Panc1 (cell line): ENCODE results near the gene HMGCS2. TPM values are rescaled to one million over a fixed set of nuclear protein-coding genes. Genes with fewer than 3 reads are reported as not detected.

Source experiments
- ATAC-seq: fragments of 200-7000 bp; cut with Tn5 transposase; 2 replicates; pipeline ENCODE4 v1.9.1; 2020; ENCODE audit warnings: mild to moderate bottlenecking, moderate library complexity
- BruUV-seq: library from RNA; stranded (reverse); fragments of 400-500 nt; replicated peaks from 2 replicates; lab custom pipeline; 2021; lab: Mats Ljungman, UMichigan
- CTCF ChIA-PET: fragments of 300-600 bp; sonication (Branson Sonifier 250); formaldehyde crosslinking; loops from one replicate; lab custom pipeline; 2022; ENCODE audit warnings: antibody characterized with exemption; lab: Charles Lee
- POLR2A ChIA-PET: fragments of 300-600 bp; sonication (Branson Sonifier 250); formaldehyde crosslinking; loops from one replicate; lab custom pipeline; 2022; ENCODE audit warnings: antibody characterized with exemption; lab: Charles Lee
- DNase-seq: peaks from one replicate; pipeline ENCODE4 v3.0.0-alpha.2; 2010; ENCODE audit warnings: low read depth, low spot score
- H3K27ac ChIP-seq: 2 replicates; pipeline ENCODE4 v1.5.1; 2011; ENCODE audit warnings: mild to moderate bottlenecking, low read length, inconsistent platforms
- H3K27me3 ChIP-seq: fragments of 200-500 bp; sonication (Bioruptor generic); 2 replicates; pipeline ENCODE4 v1.6.0; 2014; ENCODE audit warnings: low read length, inconsistent platforms; ENCODE audit not compliant: control insufficient read depth, insufficient read depth
- H3K36me3 ChIP-seq: fragments of 200-500 bp; sonication (Bioruptor generic); 2 replicates; pipeline ENCODE4 v1.5.1; 2014; ENCODE audit warnings: inconsistent platforms, mild to moderate bottlenecking, low read length, moderate library complexity; ENCODE audit not compliant: control insufficient read depth, insufficient read depth
- H3K4me1 ChIP-seq: 2 replicates; pipeline ENCODE4 v1.5.1; 2011; ENCODE audit warnings: inconsistent platforms, mild to moderate bottlenecking, low read length, moderate library complexity; ENCODE audit not compliant: control insufficient read depth, insufficient read depth
- H3K4me3 ChIP-seq, 2 experiments: 2 replicates each; pipeline ENCODE4 v1.5.1; 2011 to 2012; ENCODE audit warnings: low read depth in 2 of 2, low read length in 2 of 2, mild to moderate bottlenecking in 2 of 2, inconsistent platforms in 1 of 2, moderate library complexity in 1 of 2
- H3K9me3 ChIP-seq: fragments of 200-500 bp; sonication (Bioruptor generic); 2 replicates; pipeline ENCODE4 v1.5.1; 2014; ENCODE audit warnings: low read depth, mild to moderate bottlenecking, inconsistent platforms, low read length, moderate library complexity; ENCODE audit not compliant: control insufficient read depth, insufficient read depth
- POLR2AphosphoS5 ChIP-seq: IDR thresholded peaks from 2 replicates; pipeline ENCODE4 v1.6.1; 2012; ENCODE audit warnings: mild to moderate bottlenecking, low read depth, low read length, moderate library complexity
- SIN3A ChIP-seq: IDR thresholded peaks from 2 replicates; pipeline ENCODE4 v1.6.1; 2012; ENCODE audit warnings: low read depth, mild to moderate bottlenecking, low read length, moderate library complexity, borderline replicate concordance; ENCODE audit not compliant: insufficient read depth
- TCF7L2 ChIP-seq: IDR thresholded peaks from 2 replicates; pipeline ENCODE4 v1.6.1; 2011; ENCODE audit warnings: mild to moderate bottlenecking, low read depth, low read length, inconsistent platforms
- in situ Hi-C: cut with HindIII; loops from 2 replicates; pipeline ENCODE4 v1.10.0; 2016; ENCODE audit warnings: low sequenced_read_pairs, low pct_unique_long_range_greater_than_20kb
- intact Hi-C: fragments of 100-400 bp; cut with micrococcal nuclease; formaldehyde crosslinking; loops from one replicate; pipeline ENCODE4 v1.10.0; 2022; ENCODE audit not compliant: unreplicated experiment
- total RNA-seq: library from RNA; stranded (reverse); gene quantifications from one replicate; pipeline ENCODE4 v1.2.1, GENCODE V29; 2021; ENCODE audit not compliant: unreplicated experiment
- TF ChIP-seq, protein P1 (sequence below): fragments of 450-650 bp; IDR thresholded peaks from 2 replicates; pipeline ENCODE4 v1.5.1; 2017; ENCODE audit warnings: mild to moderate bottlenecking
- TF ChIP-seq, protein P2 (sequence below), 2 experiments: IDR thresholded peaks; 2 replicates each; pipeline ENCODE4 v1.6.1; 2011 to 2012; ENCODE audit warnings: low read depth in 2 of 2, control low read depth in 1 of 2, low read length in 1 of 2, mild to moderate bottlenecking in 1 of 2, moderate library complexity in 1 of 2; ENCODE audit not compliant: insufficient read depth in 1 of 2

The HMGCS2 gene
- total RNA-seq, 1 experiment from 2014 or later: 0.33 TPM

DNA sequence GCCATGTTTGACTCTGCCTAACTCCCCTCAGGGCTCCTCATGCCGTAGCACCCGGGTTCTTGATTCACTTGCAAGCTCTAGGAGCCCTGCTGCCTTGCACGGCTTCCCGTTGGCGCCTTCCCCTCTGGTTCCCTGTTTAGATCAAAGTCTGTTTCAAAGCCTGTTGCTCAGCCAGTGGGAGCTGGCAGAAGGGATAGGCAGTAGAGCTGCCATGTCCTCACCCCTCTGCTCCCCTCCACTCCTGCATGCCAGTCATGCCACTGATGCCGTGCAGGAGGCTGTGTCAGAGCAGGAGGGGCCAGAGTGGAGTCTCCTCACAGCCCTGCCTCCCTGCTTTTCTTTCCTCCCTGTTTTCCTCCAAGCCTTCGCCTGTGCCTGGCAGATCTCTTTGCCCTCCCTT, 26.5 kb downstream of the HMGCS2 start:
- ChIA-PET POLR2A (no interaction called here), CTCF (no interaction called here)
- TF ChIP-seq TCF7L2 (no peak), POLR2AphosphoS5 (no peak), SIN3A (no peak)
- TF ChIP-seq, protein P1, sequence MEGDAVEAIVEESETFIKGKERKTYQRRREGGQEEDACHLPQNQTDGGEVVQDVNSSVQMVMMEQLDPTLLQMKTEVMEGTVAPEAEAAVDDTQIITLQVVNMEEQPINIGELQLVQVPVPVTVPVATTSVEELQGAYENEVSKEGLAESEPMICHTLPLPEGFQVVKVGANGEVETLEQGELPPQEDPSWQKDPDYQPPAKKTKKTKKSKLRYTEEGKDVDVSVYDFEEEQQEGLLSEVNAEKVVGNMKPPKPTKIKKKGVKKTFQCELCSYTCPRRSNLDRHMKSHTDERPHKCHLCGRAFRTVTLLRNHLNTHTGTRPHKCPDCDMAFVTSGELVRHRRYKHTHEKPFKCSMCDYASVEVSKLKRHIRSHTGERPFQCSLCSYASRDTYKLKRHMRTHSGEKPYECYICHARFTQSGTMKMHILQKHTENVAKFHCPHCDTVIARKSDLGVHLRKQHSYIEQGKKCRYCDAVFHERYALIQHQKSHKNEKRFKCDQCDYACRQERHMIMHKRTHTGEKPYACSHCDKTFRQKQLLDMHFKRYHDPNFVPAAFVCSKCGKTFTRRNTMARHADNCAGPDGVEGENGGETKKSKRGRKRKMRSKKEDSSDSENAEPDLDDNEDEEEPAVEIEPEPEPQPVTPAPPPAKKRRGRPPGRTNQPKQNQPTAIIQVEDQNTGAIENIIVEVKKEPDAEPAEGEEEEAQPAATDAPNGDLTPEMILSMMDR: no peak
- TF ChIP-seq, protein P2, sequence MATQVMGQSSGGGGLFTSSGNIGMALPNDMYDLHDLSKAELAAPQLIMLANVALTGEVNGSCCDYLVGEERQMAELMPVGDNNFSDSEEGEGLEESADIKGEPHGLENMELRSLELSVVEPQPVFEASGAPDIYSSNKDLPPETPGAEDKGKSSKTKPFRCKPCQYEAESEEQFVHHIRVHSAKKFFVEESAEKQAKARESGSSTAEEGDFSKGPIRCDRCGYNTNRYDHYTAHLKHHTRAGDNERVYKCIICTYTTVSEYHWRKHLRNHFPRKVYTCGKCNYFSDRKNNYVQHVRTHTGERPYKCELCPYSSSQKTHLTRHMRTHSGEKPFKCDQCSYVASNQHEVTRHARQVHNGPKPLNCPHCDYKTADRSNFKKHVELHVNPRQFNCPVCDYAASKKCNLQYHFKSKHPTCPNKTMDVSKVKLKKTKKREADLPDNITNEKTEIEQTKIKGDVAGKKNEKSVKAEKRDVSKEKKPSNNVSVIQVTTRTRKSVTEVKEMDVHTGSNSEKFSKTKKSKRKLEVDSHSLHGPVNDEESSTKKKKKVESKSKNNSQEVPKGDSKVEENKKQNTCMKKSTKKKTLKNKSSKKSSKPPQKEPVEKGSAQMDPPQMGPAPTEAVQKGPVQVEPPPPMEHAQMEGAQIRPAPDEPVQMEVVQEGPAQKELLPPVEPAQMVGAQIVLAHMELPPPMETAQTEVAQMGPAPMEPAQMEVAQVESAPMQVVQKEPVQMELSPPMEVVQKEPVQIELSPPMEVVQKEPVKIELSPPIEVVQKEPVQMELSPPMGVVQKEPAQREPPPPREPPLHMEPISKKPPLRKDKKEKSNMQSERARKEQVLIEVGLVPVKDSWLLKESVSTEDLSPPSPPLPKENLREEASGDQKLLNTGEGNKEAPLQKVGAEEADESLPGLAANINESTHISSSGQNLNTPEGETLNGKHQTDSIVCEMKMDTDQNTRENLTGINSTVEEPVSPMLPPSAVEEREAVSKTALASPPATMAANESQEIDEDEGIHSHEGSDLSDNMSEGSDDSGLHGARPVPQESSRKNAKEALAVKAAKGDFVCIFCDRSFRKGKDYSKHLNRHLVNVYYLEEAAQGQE (IDR thresholded peaks at IDR 0.05; ENCODE audit: insufficient read depth in 1 of 2, low read depth in 2 of 2, low read length in 1 of 2): no peak
- in situ Hi-C loops: no loop called here
- ATAC-seq (0 out of 2 replicates have a peak, but pooled peaks have one; percentile 6), DNase-seq (no peak)
- no peak overlapping the region for H3K27ac ChIP-seq
- H3K9me3 ChIP-seq: no peaks in the 10 kb centered on the region
- no TSS peak for BruUV-seq
- no peak overlapping the region for H3K4me3 ChIP-seq
- no peaks in the 10 kb centered on the region for H3K4me1 ChIP-seq
- no peaks in the 10 kb centered on the region for H3K27me3 ChIP-seq
- no peaks in the 10 kb centered on the region; the same call in 1 of the 2 replicates for H3K36me3 ChIP-seq
- intact Hi-C loops: no loop called here

DNA sequence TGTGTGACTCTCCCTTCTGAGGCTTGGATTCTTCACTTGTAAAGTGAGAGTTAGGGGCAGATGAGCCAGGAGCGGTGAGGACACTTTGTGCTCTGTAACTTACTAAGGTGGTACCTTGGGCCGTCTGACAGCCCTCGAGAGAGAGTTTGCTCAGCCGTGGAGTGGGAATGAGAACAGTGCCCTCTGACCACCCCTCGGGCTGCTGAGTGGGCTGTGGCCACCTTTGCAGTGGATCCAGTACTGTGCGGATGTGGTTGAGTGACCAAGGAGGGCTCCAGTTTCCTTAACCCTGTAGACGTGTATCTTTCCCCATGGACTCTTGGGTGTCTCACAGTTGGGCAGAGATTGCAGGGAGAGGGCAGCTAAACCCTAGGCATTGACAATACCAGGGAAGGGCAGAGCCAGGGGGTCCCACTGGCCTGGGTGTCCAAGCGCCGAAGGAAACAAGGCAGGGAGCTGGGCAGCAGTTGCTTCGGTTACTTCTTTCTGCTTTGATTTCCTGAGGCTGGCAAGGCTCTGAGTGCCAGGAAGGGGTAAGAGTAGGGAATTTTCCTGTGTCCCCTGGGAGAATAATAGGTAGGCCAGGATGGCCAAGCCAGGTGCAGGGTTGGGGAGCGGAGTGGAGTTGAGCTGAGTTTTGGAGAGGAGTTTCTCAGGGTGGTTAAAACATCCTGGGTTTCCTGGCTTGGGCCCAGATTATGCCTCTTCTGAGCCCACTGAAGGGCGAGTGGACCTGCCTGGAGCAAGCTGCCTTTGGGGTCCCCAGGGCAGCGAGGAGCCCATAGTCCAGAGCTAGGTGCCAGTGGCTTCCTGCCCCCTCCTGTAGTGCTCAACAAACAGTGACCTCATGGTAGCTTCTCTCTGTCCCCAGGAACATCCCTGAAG, 27.6 kb downstream of the HMGCS2 start:
- no peaks in the 10 kb centered on the region for H3K4me1 ChIP-seq
- in situ Hi-C loops (no loop called here), intact Hi-C loops (no loop called here)
- POLR2A ChIA-PET: no interaction called here
- no peaks in the 10 kb centered on the region; the same call in 1 of the 2 replicates for H3K36me3 ChIP-seq
- H3K9me3 ChIP-seq: no peaks in the 10 kb centered on the region
- CTCF ChIA-PET: no interaction called here
- ATAC-seq (no peak), DNase-seq (no peak)
- no peak for TF ChIP-seq POLR2AphosphoS5
- no peak for TF ChIP-seq SIN3A
- TF ChIP-seq, protein P2 (IDR thresholded peaks at IDR 0.05; ENCODE audit: insufficient read depth in 1 of 2, low read depth in 2 of 2, low read length in 1 of 2): no peak
- TF ChIP-seq TCF7L2: no peak
- TF ChIP-seq, protein P1: no peak
- no peaks in the 10 kb centered on the region for H3K27me3 ChIP-seq
- no TSS peak for BruUV-seq
- no peak overlapping the region for H3K4me3 ChIP-seq
- no peak overlapping the region for H3K27ac ChIP-seq
